Sigmoid colon (tissue), 4 donors: Measurements from ENCODE around the gene GAPVD1.
"Not testable (repeated sequence)": the region's sequence is repeated elsewhere in the genome, so short reads cannot be mapped to it uniquely, and the experiment has no call there.

ENCODE experiments used
- EP300 ChIP-seq, 4 donors: sonication (generic); formaldehyde crosslinking; IDR thresholded peaks; one replicate each; pipeline ENCODE4 v1.6.1; 2017; ENCODE audit warnings: antibody characterized with exemption in 4 of 4
- POLR2A ChIP-seq, 2 donors: fragments of 450-650 bp; IDR thresholded peaks; one replicate each; pipeline ENCODE4 v1.6.1; 2016; ENCODE audit warnings: antibody characterized with exemption in 2 of 2, mild to moderate bottlenecking in 2 of 2, moderate library complexity in 2 of 2
- POLR2AphosphoS5 ChIP-seq, 4 donors: sonication (generic); formaldehyde crosslinking; IDR thresholded peaks; one replicate each; pipeline ENCODE4 v1.6.1; 2017; ENCODE audit warnings: antibody characterized with exemption in 4 of 4
- TF ChIP-seq, protein P1 (sequence below), 4 experiments: fragments of 450-650 bp in 3 of 4; fragments of 200-600 bp in 1 of 4; IDR thresholded peaks; one replicate each; pipeline ENCODE4 v1.5.1; 2016 to 2019; ENCODE audit warnings: antibody characterized with exemption in 4 of 4, mild to moderate bottlenecking in 3 of 4, moderate library complexity in 2 of 4

DNA sequence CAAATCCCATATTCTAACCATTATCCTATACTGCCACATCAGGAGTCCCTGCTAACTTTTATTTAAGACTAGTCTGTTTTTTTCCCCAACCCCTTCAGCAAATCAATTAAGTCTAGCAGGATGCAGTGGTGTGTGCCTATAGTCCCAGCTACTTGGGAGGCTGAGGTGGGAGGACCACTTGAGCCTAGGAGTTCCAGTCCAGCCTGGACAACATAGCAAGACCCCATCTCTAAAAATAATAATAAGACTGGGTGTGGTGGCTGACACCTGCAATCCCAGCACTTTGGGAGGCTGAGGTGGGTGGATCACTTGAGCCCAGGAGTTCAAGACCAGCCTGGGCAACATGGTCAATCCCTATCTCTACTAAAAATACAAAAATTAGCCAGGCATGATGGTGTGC lies 36.8 kb upstream of the GAPVD1 start:
- TF ChIP-seq, protein P1, sequence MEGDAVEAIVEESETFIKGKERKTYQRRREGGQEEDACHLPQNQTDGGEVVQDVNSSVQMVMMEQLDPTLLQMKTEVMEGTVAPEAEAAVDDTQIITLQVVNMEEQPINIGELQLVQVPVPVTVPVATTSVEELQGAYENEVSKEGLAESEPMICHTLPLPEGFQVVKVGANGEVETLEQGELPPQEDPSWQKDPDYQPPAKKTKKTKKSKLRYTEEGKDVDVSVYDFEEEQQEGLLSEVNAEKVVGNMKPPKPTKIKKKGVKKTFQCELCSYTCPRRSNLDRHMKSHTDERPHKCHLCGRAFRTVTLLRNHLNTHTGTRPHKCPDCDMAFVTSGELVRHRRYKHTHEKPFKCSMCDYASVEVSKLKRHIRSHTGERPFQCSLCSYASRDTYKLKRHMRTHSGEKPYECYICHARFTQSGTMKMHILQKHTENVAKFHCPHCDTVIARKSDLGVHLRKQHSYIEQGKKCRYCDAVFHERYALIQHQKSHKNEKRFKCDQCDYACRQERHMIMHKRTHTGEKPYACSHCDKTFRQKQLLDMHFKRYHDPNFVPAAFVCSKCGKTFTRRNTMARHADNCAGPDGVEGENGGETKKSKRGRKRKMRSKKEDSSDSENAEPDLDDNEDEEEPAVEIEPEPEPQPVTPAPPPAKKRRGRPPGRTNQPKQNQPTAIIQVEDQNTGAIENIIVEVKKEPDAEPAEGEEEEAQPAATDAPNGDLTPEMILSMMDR (IDR thresholded peaks at IDR 0.05), result not testable (repeated sequence)
- not testable (repeated sequence) for TF ChIP-seq POLR2A, POLR2AphosphoS5, EP300 (IDR thresholded peaks at IDR 0.05)
